CD4-positive, alpha-beta T cell treated with Interleukin-10 for 1 hour (primary cell): ENCODE data around the gene OR5C1.
"Not testable (repeated sequence)": the region's sequence is repeated elsewhere in the genome, so short reads cannot be mapped to it uniquely, and the experiment has no call there.

ENCODE experiments used
- DNase-seq: peaks from one replicate; pipeline ENCODE4 v3.0.0-alpha.2; 2020

The OR5C1 gene

GRCh38 chr9:122812736-122813135 is 24.0 kb downstream of the OR5C1 start:
- no peak for DNase-seq

DNA sequence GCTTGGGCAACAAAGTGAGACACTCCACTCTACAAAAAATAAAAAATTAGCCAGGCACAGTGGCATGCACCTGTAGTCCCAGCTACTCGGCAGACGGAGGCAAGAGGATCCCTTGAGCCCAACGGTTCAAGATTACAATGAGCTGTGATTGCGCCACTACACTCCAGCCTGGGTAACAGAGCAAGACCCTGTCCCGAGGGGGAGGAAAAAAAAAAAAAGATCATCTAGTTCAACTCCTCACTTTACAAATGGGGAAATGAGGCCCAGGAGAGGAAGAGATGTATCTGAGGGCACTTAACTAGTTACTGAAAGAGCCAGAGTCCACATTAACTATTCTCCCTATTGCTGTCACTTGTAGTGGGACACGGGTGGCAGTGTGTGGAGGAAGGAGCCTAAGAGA is 25.8 kb downstream of the OR5C1 start:
- DNase-seq: no peak

DNA sequence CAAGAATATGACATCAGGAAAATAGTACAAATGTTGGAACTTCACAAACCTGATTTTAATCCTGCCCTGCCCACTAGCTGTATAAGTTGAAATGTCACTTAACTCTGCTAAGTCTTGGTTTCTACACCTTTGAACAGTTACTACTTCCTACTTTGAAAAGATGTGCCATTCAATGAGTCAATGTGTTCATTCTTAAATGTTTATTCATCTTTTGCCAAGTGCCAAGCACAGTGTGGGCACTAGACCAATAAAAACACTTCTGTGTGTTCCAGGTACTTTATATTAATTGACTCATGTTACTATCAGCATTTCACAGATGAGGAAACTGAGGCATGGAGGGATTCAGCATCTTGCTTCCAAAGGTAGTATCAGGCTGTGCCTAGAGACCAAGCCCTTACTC is 26.8 kb downstream of the OR5C1 start:
- DNase-seq: no peak

- DNase-seq: peak; percentile 52
Observed at GRCh38 chr9:122816163-122816867, 27.6 kb downstream of the OR5C1 start.

DNA sequence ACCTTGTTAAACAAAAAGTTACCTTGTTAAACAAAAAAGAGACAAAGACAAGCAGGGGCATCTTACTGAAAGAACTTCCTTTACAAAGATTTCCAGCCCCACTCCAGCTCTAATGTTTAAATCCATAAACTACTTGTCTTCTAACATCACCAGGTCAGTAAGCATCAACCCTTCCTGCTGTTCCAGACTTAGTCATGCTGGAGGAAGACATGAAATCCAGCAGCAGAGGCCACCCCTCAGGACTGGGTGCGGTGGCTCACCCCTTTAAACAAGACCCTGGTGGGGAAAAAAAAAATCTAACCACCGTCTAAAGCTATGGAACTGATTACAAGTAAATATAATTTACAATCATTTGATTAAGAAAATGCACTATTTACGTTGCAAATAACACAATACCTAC is 30.6 kb downstream of the OR5C1 start:
- no peak for DNase-seq

DNA sequence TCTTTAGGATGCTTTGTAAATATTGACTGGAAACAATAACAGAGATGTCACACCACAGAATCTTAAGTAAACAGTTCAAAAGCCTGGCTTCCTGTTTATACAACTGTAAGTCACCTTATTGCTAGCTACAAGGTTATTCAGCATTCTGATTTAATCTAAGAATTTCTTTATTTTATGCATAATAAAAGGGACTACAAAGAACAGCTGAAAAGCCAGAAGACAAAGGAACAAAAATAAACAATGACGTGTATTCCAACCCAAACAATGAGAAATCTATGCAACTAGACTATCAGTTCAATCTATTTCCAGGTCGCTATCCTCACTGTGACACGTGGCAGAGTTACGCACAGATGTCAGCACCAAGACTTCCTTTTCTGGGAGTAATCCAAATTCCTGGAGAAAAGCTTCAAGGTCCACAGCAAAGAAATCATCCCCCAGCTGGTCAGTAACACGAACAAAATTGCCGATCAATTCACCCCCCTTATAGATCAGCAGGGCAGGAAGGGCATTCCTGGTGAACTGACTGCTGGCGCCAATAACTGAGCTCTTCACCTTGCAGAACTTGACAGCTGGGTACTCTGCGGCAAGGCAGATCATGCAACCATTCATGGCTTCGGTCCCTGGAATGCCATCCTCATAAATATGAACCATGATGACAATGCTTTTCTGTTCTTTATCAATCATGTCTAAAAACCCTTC is 31.2 kb downstream of the OR5C1 start:
- DNase-seq: no peak

DNA sequence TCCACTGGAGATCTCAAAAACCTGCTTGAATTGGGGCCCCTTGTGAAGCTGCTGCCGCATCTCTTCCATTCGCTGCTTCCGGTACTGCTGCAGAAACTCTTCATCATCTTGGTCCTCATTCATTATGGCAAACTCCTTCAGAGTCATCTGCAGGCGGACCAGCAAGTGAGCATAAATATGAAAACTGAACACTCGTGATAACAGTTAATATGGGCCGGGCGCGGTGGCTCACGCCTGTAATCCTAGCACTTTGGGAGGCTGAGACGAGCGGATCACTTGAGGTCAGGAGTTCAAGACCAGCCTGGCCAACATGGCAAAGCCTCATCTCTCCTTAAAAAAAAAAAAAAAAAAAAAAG is 31.7 kb downstream of the OR5C1 start:
- no peak for DNase-seq

DNA sequence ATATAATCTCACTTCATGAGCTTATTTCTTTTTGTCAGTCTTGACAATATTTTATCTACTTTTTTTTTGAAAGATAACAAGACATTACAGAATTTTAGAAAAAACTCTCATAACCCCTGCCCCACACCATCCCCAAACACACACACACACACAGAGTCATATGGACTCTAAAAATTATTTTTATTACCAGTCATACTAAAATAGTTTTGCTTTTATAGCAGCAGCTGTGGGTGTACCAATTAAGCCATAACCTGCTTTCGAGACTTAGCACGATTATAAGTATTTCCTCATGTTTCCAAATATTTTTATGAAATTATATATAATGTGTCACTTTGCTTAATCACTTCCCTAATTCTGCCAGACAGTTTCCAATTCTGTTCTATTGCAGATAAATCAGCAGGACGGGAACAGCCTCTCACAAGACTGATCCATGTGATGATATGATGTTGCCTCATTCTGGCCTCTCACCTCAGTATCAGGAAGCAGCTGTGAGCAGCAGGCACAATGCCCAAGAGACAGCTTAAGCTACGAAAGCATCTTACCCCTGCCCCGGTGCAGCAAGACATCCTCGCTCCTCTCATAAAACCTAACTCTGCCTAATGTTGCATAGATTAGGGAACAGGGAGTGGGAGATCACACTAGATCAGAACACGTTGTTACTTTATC is 32.7 kb downstream of the OR5C1 start:
- DNase-seq: no peak

- DNase-seq: no peak
Observed at GRCh38 chr9:122822056-122822455, 33.3 kb downstream of the OR5C1 start.

DNA sequence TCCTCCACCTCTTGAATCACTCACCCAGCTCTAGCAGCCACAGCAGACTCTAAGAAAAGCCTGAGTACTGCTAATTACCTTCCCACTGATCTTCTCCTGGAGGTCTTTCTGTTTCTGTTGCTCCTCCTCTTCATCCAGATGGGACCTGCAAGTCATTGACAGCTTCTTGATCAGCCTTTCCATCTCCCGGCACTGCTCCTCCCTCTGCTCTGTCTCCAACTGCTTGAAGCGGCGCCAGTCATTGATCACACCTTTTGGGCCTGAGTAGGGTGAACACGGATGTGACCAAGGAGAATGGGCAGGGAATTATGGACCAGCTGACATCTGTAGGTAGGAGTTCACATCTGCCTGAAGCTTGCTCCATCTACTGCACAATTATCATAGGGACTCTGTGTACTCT is 34.2 kb downstream of the OR5C1 start:
- DNase-seq: no peak

GRCh38 chr9:122827761-122828093 is 39.0 kb downstream of the OR5C1 start:
- DNase-seq: no peak

DNA sequence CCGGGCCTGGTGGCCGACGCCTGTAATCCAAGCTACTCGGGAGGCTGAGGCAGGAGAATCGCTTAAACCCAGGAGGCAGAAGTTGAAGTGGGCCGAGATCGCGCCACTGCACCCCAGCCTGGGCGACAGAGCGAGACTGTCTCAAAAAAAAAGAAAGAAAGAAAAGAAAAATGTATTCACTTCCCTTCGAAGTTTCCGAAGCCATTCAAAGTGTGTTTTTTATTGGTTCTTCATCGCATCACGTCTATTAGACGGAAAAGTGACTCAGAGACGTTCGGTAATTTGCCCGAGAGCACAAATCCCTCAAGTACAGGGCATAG is 40.2 kb downstream of the OR5C1 start:
- DNase-seq: not testable (repeated sequence)

DNA sequence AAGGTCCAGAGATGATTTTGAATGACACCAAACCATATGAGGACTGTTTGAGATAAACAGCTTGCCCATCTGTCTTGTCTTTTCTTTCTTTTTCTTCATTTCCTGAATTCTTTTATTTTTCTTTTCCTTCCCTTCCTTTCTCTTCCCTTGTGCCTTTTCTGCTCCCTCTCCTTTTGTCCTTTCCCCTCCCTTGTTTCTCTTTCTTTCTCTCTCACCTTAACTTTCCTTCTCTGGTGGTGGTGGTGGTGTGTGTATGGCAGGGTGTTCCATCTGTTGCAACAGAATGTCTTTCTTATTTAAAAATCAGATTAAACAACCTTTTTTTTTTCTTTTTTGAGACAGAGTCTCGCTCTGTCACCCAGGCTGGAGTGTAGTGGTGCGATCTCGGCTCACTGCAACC is 43.5 kb downstream of the OR5C1 start:
- no peak for DNase-seq

- DNase-seq: no peak
Observed at GRCh38 chr9:122835313-122835731, 46.6 kb downstream of the OR5C1 start.

- DNase-seq: no peak
Observed at GRCh38 chr9:122837266-122837850, 48.6 kb downstream of the OR5C1 start.

DNA sequence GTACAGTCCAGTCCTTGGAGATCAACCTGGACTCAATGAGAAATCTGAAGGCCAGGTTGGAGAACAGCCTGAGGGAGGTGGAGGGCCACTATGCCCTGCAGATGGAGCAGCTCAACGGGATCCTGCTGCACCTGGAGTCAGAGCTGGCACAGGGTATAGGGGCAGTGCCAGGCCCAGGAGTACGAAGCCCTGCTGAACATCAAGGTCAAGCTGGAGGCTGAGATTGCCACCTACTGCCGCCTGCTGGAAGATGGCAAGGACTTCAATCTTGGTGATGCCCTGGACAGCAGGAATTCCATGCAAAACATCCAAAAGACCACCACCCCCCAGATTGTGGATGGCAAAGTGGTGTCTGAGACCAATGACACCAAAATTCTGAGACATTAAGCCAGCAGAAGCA is 49.7 kb downstream of the OR5C1 start:
- not testable (repeated sequence) for DNase-seq
